Keratinocyte (primary cell): ENCODE measurements around the gene DDX20. TPM values are rescaled to one million over a fixed set of nuclear protein-coding genes. Genes with fewer than 3 reads are reported as not detected.

ENCODE experiments used
- DNase-seq: peaks from one replicate; pipeline ENCODE4 v3.0.0-alpha.2; 2011; ENCODE audit warnings: low read depth, missing footprints, low spot score
- FAIRE-seq: peaks from 2 replicates; lab custom pipeline; 2011; peaks lifted over from hg19 to GRCh38; lab: Jason Lieb, UNC
- H2AFZ ChIP-seq: 2 replicates; pipeline ENCODE4 v1.6.0; 2012; ENCODE audit warnings: low read length, control low read depth, inconsistent platforms; ENCODE audit not compliant: control insufficient read depth
- H3K27ac ChIP-seq: 2 replicates; pipeline ENCODE4 v1.5.1; 2011; ENCODE audit warnings: low read length; ENCODE audit not compliant: control insufficient read depth, insufficient read depth
- H3K27me3 ChIP-seq: 3 replicates; pipeline ENCODE4 v1.6.0; 2011; ENCODE audit warnings: low read length; ENCODE audit not compliant: control insufficient read depth, insufficient read depth; ENCODE audit errors: extremely low read depth
- H3K36me3 ChIP-seq, 2 experiments: 2 replicates in 1 of 2; 3 replicates in 1 of 2; pipeline ENCODE4 v1.5.1; 2011; ENCODE audit warnings: low read length in 2 of 2, mild to moderate bottlenecking in 1 of 2; ENCODE audit not compliant: control insufficient read depth in 2 of 2, insufficient read depth in 2 of 2; ENCODE audit errors: extremely low read depth in 1 of 2
- H3K4me1 ChIP-seq: 3 replicates; pipeline ENCODE4 v1.5.1; 2011; ENCODE audit warnings: low read length; ENCODE audit not compliant: control insufficient read depth, insufficient read depth; ENCODE audit errors: extremely low read depth
- H3K4me2 ChIP-seq: 3 replicates; pipeline ENCODE4 v1.6.0; 2011; ENCODE audit warnings: low read depth, low read length; ENCODE audit not compliant: control insufficient read depth, insufficient read depth; ENCODE audit errors: extremely low read depth
- H3K4me3 ChIP-seq, 3 experiments: fragments of 200-600 bp in 1 of 3; sonication (generic) in 1 of 3; 2 replicates in 2 of 3; 3 replicates in 1 of 3; pipeline ENCODE4 v1.5.1; 2011 to 2016; ENCODE audit warnings: low read length in 3 of 3, mild to moderate bottlenecking in 3 of 3, control low read depth in 2 of 3, inconsistent platforms in 1 of 3, low read depth in 1 of 3, mixed read lengths in 1 of 3, mixed run types in 1 of 3, moderate library complexity in 1 of 3; ENCODE audit not compliant: control insufficient read depth in 2 of 3, insufficient read depth in 2 of 3; ENCODE audit errors: extremely low read depth in 1 of 3
- H3K79me2 ChIP-seq: 2 replicates; pipeline ENCODE4 v1.6.0; 2012; ENCODE audit warnings: low read length; ENCODE audit not compliant: control insufficient read depth, insufficient read depth
- H3K9ac ChIP-seq: 3 replicates; pipeline ENCODE4 v1.6.0; 2011; ENCODE audit warnings: low read length; ENCODE audit not compliant: control insufficient read depth, insufficient read depth; ENCODE audit errors: extremely low read depth
- H3K9me1 ChIP-seq: 3 replicates; pipeline ENCODE4 v1.6.0; 2011; ENCODE audit warnings: low read length; ENCODE audit not compliant: control insufficient read depth, insufficient read depth; ENCODE audit errors: extremely low read depth
- H3K9me3 ChIP-seq: 2 replicates; pipeline ENCODE4 v1.5.1; 2012; ENCODE audit warnings: low read depth, low read length; ENCODE audit not compliant: control insufficient read depth
- H4K20me1 ChIP-seq: 3 replicates; pipeline ENCODE4 v1.6.0; 2011; ENCODE audit warnings: low read length; ENCODE audit not compliant: control insufficient read depth, insufficient read depth; ENCODE audit errors: extremely low read depth
- CTCF ChIP-seq, 3 experiments: IDR thresholded peaks in 1 of 3; conservative IDR thresholded peaks in 1 of 3; optimal IDR thresholded peaks in 1 of 3; 2 replicates in 2 of 3; 3 replicates in 1 of 3; pipeline versions ENCODE3 to v1.5.1; 2011; ENCODE audit warnings: low read length in 3 of 3, mild to moderate bottlenecking in 3 of 3, moderate library complexity in 2 of 3, control low read depth in 1 of 3, inconsistent platforms in 1 of 3; ENCODE audit not compliant: insufficient read depth in 2 of 3; ENCODE audit errors: extremely low read depth in 1 of 3
- EZH2 ChIP-seq: IDR thresholded peaks from one replicate; pipeline ENCODE4 v1.6.1; 2012; ENCODE audit warnings: inconsistent platforms, mild to moderate bottlenecking, low read length, moderate library complexity
- dilution Hi-C: fragments of 300-500 bp; cut with MboI; formaldehyde crosslinking; loops from one replicate; pipeline ENCODE4 v1.7.0; 2020; ENCODE audit warnings: low sequenced_read_pairs; ENCODE audit not compliant: extremely low pct_ligation_motif_present
- polyA plus RNA-seq, 5 experiments: library from polyadenylated mRNA; depleted of rRNA in 3 of 5; stranded (reverse) in 3 of 5; stranded (forward) in 1 of 5; unstranded in 1 of 5; fragments of >200 nt; gene quantifications; 1 replicate in 1 of 5; 2 replicates in 3 of 5; 3 replicates in 1 of 5; pipeline versions ENCODE4 v1.2.1 to v1.2.3, GENCODE V29; 2011 to 2012; ENCODE audit warnings: missing spikeins in 2 of 5, low read depth in 1 of 5, low replicate concordance in 1 of 5

The DDX20 gene
- polyA plus RNA-seq, 1 donor (not counting 4 experiments of a cell fraction or from before 2014, with no cell fraction given) = 14.8 TPM

DNA sequence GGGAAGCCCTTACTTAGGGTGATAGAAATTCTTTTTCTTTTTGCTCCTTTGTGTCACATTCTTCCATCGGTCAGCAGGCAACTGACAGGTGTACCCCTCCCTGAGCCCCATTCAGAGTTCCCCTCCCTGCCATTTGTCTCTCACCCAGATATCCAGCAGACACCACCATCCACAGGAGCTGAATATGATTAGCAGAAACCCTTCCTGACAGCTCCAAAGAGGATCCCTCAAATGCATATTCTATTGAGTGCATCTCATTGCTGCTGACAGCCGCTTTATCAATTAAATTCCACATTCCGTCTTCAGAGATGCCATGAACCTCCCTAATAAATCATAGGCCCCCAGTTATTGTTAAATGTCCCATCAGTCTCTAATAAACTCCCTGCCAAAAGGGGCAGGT is 6.1 kb upstream of the DDX20 start:
- H3K36me3 ChIP-seq = no peaks in the 10 kb centered on the region
- no peak overlapping the region for H3K4me2 ChIP-seq
- no peaks in the 10 kb centered on the region for H4K20me1 ChIP-seq
- H3K4me1 ChIP-seq = peaks cover 3% of the 10 kb centered on the region
- H2AFZ ChIP-seq = no peak overlapping the region
- H3K79me2 ChIP-seq = no peaks in the 10 kb centered on the region
- no peak overlapping the region for H3K9ac ChIP-seq
- no peaks in the 10 kb centered on the region for H3K27me3 ChIP-seq
- dilution Hi-C loops = no loop called here
- FAIRE-seq = no peak
- DNase-seq = no peak
- no peaks in the 10 kb centered on the region for H3K9me1 ChIP-seq
- H3K4me3 ChIP-seq = no peak overlapping the region
- no peak for TF ChIP-seq EZH2
- TF ChIP-seq CTCF (optimal IDR thresholded peaks at IDR 0.05 in 1 of 3, IDR thresholded peaks at IDR 0.05 in 1 of 3, conservative IDR thresholded peaks at IDR 0.05 in 1 of 3; ENCODE audit: extremely low read depth in 1 of 3, insufficient read depth in 2 of 3, low read length in 3 of 3) = no peak
- H3K27ac ChIP-seq = no peak overlapping the region
- H3K9me3 ChIP-seq = no peaks in the 10 kb centered on the region

- Histone ChIP-seq H2AFZ (no peak overlapping the region), H4K20me1 (no peaks in the 10 kb centered on the region), H3K27ac (no peak overlapping the region), H3K9me1 (no peaks in the 10 kb centered on the region), H3K4me3 (no peak overlapping the region), H3K4me1 (peaks cover 6% of the 10 kb centered on the region), H3K79me2 (no peaks in the 10 kb centered on the region), H3K9me3 (no peaks in the 10 kb centered on the region), H3K9ac (no peak overlapping the region), H3K27me3 (no peaks in the 10 kb centered on the region), H3K4me2 (no peak overlapping the region), H3K36me3 (no peaks in the 10 kb centered on the region)
- dilution Hi-C loops = no loop called here
- DNase-seq (no peak), FAIRE-seq (no peak)
- TF ChIP-seq EZH2 (no peak), CTCF (optimal IDR thresholded peaks at IDR 0.05 in 1 of 3, IDR thresholded peaks at IDR 0.05 in 1 of 3, conservative IDR thresholded peaks at IDR 0.05 in 1 of 3; ENCODE audit: extremely low read depth in 1 of 3, insufficient read depth in 2 of 3, low read length in 3 of 3) (no peak)
Measured at GRCh38 chr1:111750856-111751255, 4.8 kb upstream of the DDX20 start.
